Breast epithelium (tissue), 4 donors: Measurements from ENCODE around the gene PIM2. TPM values are rescaled to one million over a fixed set of nuclear protein-coding genes. Genes with fewer than 3 reads are reported as not detected.

ENCODE experiments used
- DNase-seq, 2 donors: peaks; one replicate each; pipeline ENCODE4 v3.0.0-alpha.2; 2019; ENCODE audit warnings: low spot score in 2 of 2
- H3K27ac ChIP-seq, 2 donors: fragments of 200-600 bp; sonication (generic) in 1 of 2; one replicate each; pipeline ENCODE4 v1.5.1; 2016 to 2019; ENCODE audit warnings: mild to moderate bottlenecking in 1 of 2
- H3K27me3 ChIP-seq, 2 donors: fragments of 200-600 bp; sonication (generic) in 1 of 2; one replicate each; pipeline versions ENCODE4 v1.5.1 to v1.6.0; 2017 to 2019; ENCODE audit warnings: control low read depth in 1 of 2, mild to moderate bottlenecking in 1 of 2
- H3K36me3 ChIP-seq: fragments of 200-600 bp; one replicate; pipeline ENCODE4 v1.5.1; 2019
- H3K4me1 ChIP-seq, 2 donors: fragments of 200-600 bp; sonication (generic); one replicate each; pipeline ENCODE4 v1.5.1; 2016 to 2019; ENCODE audit warnings: control low read depth in 1 of 2
- H3K4me3 ChIP-seq, 3 donors: fragments of 200-600 bp; sonication (generic); 1 replicate in 2 of 3; 2 replicates in 1 of 3; pipeline ENCODE4 v1.5.1; 2016 to 2019; ENCODE audit warnings: mild to moderate bottlenecking in 3 of 3, moderate library complexity in 2 of 3
- H3K9me3 ChIP-seq, 2 donors: fragments of 200-600 bp; sonication (generic) in 1 of 2; one replicate each; pipeline ENCODE4 v1.5.1; 2016 to 2019; ENCODE audit warnings: control low read depth in 1 of 2
- POLR2A ChIP-seq: fragments of 450-650 bp; IDR thresholded peaks from one replicate; pipeline ENCODE4 v1.6.1; 2016; ENCODE audit warnings: antibody characterized with exemption, mild to moderate bottlenecking, moderate library complexity
- POLR2AphosphoS5 ChIP-seq, 3 donors: sonication (generic); formaldehyde crosslinking; IDR thresholded peaks; one replicate each; pipeline ENCODE4 v1.6.1; 2017; ENCODE audit warnings: antibody characterized with exemption in 3 of 3
- intact Hi-C: fragments of 100-400 bp; cut with DNase I; formaldehyde crosslinking; loops from one replicate; pipeline ENCODE4 v1.15.1; 2023; ENCODE audit warnings: low total_unique reads
- total RNA-seq, 3 donors: library from RNA; depleted of rRNA; stranded (reverse); fragments of >200 nt; gene quantifications; one replicate each; pipeline ENCODE4 v1.1.0, GENCODE V29; 2016
- TF ChIP-seq, protein P1 (sequence below), 3 donors: fragments of 450-650 bp; IDR thresholded peaks; one replicate each; pipeline ENCODE4 v1.5.1; 2016 to 2017; ENCODE audit warnings: antibody characterized with exemption in 3 of 3, mild to moderate bottlenecking in 3 of 3, moderate library complexity in 3 of 3

The PIM2 gene
- total RNA-seq, 3 donors from 2014 or later = 5.8 to 20.3 (median 7.6) TPM

DNA sequence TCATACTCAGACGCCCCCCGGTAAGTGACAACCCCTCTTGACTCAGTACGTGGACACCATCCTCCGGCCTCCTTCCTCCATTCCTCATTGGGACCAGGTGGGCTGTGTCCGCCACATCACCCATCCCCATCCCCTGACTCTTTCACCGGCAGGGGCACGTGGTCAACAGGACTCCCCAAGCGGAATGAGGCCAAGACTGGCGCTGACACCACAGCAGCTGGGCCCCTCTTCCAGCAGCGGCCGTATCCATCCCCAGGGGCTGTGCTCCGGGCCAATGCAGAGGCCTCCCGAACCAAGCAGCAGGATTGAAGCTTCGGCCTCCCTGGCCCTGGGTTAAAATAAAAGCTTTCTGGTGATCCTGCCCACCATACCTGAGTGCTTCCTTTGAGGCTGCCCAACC, 16.0 kb downstream of the PIM2 start:
- no peaks in the 10 kb centered on the region for H3K36me3 ChIP-seq
- H3K9me3 ChIP-seq = no peaks in the 10 kb centered on the region
- TF ChIP-seq, protein P1, sequence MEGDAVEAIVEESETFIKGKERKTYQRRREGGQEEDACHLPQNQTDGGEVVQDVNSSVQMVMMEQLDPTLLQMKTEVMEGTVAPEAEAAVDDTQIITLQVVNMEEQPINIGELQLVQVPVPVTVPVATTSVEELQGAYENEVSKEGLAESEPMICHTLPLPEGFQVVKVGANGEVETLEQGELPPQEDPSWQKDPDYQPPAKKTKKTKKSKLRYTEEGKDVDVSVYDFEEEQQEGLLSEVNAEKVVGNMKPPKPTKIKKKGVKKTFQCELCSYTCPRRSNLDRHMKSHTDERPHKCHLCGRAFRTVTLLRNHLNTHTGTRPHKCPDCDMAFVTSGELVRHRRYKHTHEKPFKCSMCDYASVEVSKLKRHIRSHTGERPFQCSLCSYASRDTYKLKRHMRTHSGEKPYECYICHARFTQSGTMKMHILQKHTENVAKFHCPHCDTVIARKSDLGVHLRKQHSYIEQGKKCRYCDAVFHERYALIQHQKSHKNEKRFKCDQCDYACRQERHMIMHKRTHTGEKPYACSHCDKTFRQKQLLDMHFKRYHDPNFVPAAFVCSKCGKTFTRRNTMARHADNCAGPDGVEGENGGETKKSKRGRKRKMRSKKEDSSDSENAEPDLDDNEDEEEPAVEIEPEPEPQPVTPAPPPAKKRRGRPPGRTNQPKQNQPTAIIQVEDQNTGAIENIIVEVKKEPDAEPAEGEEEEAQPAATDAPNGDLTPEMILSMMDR (IDR thresholded peaks at IDR 0.05) = no peak
- intact Hi-C loops = no loop called here
- H3K4me1 ChIP-seq = no peaks in the 10 kb centered on the region
- no peak overlapping the region for H3K27ac ChIP-seq
- no peak for DNase-seq
- H3K27me3 ChIP-seq = peaks cover 0 to 33% of the 10 kb centered on the region in 2 donors
- H3K4me3 ChIP-seq = no peak overlapping the region

DNA sequence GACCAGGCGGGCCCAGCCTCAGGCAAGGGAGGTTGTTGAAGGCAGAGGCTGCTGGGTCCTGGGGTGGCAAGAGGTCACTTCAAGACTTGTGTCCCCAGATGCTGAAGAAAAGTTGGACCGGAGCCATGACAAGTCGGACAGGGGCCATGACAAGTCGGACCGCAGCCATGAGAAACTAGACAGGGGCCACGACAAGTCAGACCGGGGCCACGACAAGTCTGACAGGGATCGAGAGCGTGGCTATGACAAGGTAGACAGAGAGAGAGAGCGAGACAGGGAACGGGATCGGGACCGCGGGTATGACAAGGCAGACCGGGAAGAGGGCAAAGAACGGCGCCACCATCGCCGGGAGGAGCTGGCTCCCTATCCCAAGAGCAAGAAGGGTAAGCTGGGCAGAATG, 16.7 kb downstream of the PIM2 start:
- intact Hi-C loops = no loop called here
- Histone ChIP-seq H3K27me3 (peaks cover 0 to 33% of the 10 kb centered on the region in 2 donors), H3K4me3 (no peak overlapping the region), H3K36me3 (no peaks in the 10 kb centered on the region), H3K9me3 (no peaks in the 10 kb centered on the region), H3K27ac (no peak overlapping the region), H3K4me1 (no peaks in the 10 kb centered on the region)
- DNase-seq = no peak
- TF ChIP-seq, protein P1 (IDR thresholded peaks at IDR 0.05) = no peak
- no peak for TF ChIP-seq POLR2A
- TF ChIP-seq POLR2AphosphoS5 (IDR thresholded peaks at IDR 0.05) = no peak

DNA sequence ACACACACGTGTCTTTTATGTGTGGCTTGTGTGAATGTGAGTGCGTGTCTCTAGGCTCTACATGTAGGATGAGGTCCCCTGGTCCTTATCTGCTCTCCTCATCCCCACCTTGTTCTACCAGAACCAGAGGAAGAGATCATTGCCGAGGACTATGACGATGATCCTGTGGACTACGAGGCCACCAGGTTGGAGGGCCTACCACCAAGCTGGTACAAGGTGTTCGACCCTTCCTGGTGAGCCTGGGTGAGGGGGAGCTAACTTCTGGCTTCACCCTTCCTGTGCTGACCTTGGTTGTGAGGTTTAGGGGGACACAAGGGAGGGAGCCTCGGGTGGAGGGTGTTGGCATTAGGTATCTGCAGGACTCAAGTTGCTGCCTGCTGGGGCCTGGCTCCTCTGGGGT, 17.8 kb downstream of the PIM2 start:
- Histone ChIP-seq H3K27me3 (peaks cover 0 to 27% of the 10 kb centered on the region in 2 donors), H3K4me3 (no peak overlapping the region), H3K4me1 (no peaks in the 10 kb centered on the region), H3K27ac (no peak overlapping the region), H3K36me3 (no peaks in the 10 kb centered on the region), H3K9me3 (no peaks in the 10 kb centered on the region)
- DNase-seq = no peak
- no peak for TF ChIP-seq POLR2A
- TF ChIP-seq, protein P1 (IDR thresholded peaks at IDR 0.05) = no peak
- intact Hi-C loops = no loop called here

DNA sequence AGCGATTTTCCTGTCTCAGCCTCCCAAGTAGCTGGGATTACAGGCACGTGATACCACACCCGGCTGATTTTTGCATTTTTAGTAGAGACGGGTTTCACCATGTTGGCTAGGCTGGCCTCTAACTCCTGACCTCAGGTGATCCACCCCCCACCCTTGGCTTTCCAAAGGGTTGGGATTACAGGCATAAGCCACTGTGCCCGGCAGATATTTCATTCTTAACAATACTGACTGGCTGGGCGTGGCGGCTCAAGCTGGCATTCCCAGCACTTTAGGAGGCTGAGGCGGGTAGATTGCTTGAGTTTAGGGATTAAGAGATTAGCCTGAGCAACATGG, 19.8 kb downstream of the PIM2 start:
- H3K9me3 ChIP-seq = no peaks in the 10 kb centered on the region
- H3K4me3 ChIP-seq = peak overlapping the region in 1 of 3 donors; percentile 72
- no peaks in the 10 kb centered on the region for H3K36me3 ChIP-seq
- H3K4me1 ChIP-seq = no peaks in the 10 kb centered on the region
- intact Hi-C loops = loop anchor here (10.0 kb wide), 1 partner anchor 224 kb away; no protein-coding TSS in a partner anchor
- TF ChIP-seq, protein P1 (IDR thresholded peaks at IDR 0.05) = no peak
- no peak for TF ChIP-seq POLR2AphosphoS5 (IDR thresholded peaks at IDR 0.05)
- TF ChIP-seq POLR2A = no peak
- DNase-seq = no peak
- H3K27ac ChIP-seq = peak overlapping the region in 1 of 2 donors; percentile 19
- H3K27me3 ChIP-seq = peaks cover 0 to 28% of the 10 kb centered on the region in 2 donors

DNA sequence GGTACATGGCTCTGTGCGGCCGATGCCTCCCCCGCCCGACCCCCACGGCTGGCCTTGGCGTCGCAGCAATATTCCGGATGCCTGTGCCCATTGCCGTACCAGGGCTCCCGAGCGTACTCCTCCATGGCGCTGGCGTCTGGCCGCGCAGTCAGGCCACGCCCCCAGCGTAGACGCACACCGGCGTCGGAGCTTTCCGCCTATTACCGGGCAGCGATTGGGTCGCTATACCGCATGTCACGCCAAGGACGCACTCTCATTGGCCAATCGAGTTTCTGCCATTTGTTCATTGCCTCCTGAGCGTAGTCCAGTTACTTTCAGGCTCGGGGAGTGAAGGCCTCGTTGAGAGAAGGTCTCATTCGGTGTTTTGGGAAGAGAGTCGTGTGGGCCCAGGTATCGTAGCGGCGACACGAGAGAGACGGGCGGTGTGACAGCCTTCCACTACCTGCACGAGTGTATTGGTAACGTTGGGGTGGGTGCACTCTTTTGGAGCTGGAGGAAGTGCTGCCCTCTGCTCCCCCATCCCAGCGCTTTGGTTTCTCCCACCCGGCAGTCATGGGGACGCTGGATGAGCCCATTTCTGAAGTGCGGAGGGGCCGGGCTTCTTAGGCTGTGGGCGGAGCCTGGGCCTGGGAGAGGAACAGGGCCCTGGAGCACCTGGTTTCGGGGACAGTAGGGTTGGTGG, 21.1 kb downstream of the PIM2 start, which contains the start of the genes PQBP1 and TIMM17B:
Gene PQBP1 (plus strand): TSS at position 306 of the 682 bp plus-strand sequence. CDS start 580 bp downstream, outside the sequence.
Gene TIMM17B (minus strand): TSS at position 144 of the 682 bp plus-strand sequence. CDS start 19 bp downstream, at position 125.
- H3K4me3 ChIP-seq = peak within 1 kb of the TSS; percentile 63 to 78 (median 72)
- DNase-seq = peak; percentile 83 to 90
- H3K27me3 ChIP-seq = peaks cover 0 to 34% of the 10 kb centered on the region in 2 donors
- peak within 1 kb of the TSS; percentile 96 to 97 for H3K27ac ChIP-seq
- no peaks in the 10 kb centered on the region for H3K36me3 ChIP-seq
- no peaks in the 10 kb centered on the region for H3K9me3 ChIP-seq
- no peaks in the 10 kb centered on the region for H3K4me1 ChIP-seq
- intact Hi-C loops = loop anchor here (10.0 kb wide), 1 partner anchor 223 kb away; no protein-coding TSS in a partner anchor
- peak; percentile 65 to 90 (median 72) for TF ChIP-seq POLR2AphosphoS5 (IDR thresholded peaks at IDR 0.05)
- TF ChIP-seq POLR2A = peak; percentile 62
- TF ChIP-seq, protein P1 (IDR thresholded peaks at IDR 0.05) = no peak
